Trophoblast cell (in vitro differentiated cells and primary cell): Measurements from ENCODE around the gene CASP10.

Experiments used
- DNase-seq, 2 donors: peaks; one replicate each; pipeline ENCODE4 v3.0.0-alpha.2; 2016
- H2AFZ ChIP-seq: 2 replicates; pipeline ENCODE4 v1.6.1; 2013; ENCODE audit warnings: low read length, moderate library complexity, mild to moderate bottlenecking; ENCODE audit not compliant: insufficient read depth, poor library complexity
- H2AK5ac ChIP-seq: 2 replicates; pipeline ENCODE4 v1.6.1; 2013; ENCODE audit warnings: mild to moderate bottlenecking, low read length
- H2BK120ac ChIP-seq: 2 replicates; pipeline ENCODE4 v1.6.1; 2013; ENCODE audit warnings: low read length, mild to moderate bottlenecking, moderate library complexity; ENCODE audit not compliant: insufficient read depth, poor library complexity
- H2BK12ac ChIP-seq: 2 replicates; pipeline ENCODE4 v1.6.1; 2013; ENCODE audit warnings: mild to moderate bottlenecking, low read length, moderate library complexity
- H2BK5ac ChIP-seq: 2 replicates; pipeline ENCODE4 v1.6.1; 2013; ENCODE audit warnings: low read length, low read depth, moderate library complexity, mild to moderate bottlenecking; ENCODE audit not compliant: poor library complexity
- H3K14ac ChIP-seq: 2 replicates; pipeline ENCODE4 v1.6.1; 2013; ENCODE audit warnings: mild to moderate bottlenecking, low read length
- H3K18ac ChIP-seq: 2 replicates; pipeline ENCODE4 v1.6.1; 2013; ENCODE audit warnings: mild to moderate bottlenecking, low read length
- H3K23ac ChIP-seq: 2 replicates; pipeline ENCODE4 v1.6.1; 2013; ENCODE audit warnings: low read length
- H3K27ac ChIP-seq: 2 replicates; pipeline ENCODE4 v1.5.1; 2013; ENCODE audit warnings: low read depth, mild to moderate bottlenecking, inconsistent platforms, low read length, moderate library complexity
- H3K27me3 ChIP-seq: 2 replicates; pipeline ENCODE4 v1.6.1; 2013; ENCODE audit warnings: inconsistent platforms, mild to moderate bottlenecking, low read length, moderate library complexity; ENCODE audit not compliant: insufficient read depth
- H3K36me3 ChIP-seq, 2 experiments: 1 replicate in 1 of 2; 2 replicates in 1 of 2; pipeline ENCODE4 v1.6.1; 2013; ENCODE audit warnings: low read length in 2 of 2, mild to moderate bottlenecking in 2 of 2, moderate library complexity in 1 of 2; ENCODE audit not compliant: insufficient read depth in 2 of 2, control insufficient read depth in 1 of 2
- H3K4ac ChIP-seq: 2 replicates; pipeline ENCODE4 v1.6.1; 2013; ENCODE audit warnings: low read depth, mild to moderate bottlenecking, low read length, moderate library complexity
- H3K4me1 ChIP-seq, 2 experiments: 1 replicate in 1 of 2; 2 replicates in 1 of 2; pipeline ENCODE4 v1.6.1; 2013; ENCODE audit warnings: low read length in 2 of 2, mild to moderate bottlenecking in 2 of 2, moderate library complexity in 1 of 2; ENCODE audit not compliant: insufficient read depth in 2 of 2, control insufficient read depth in 1 of 2
- H3K4me2 ChIP-seq: 2 replicates; pipeline ENCODE4 v1.6.1; 2013; ENCODE audit warnings: inconsistent platforms, mild to moderate bottlenecking, low read length, moderate library complexity
- H3K4me3 ChIP-seq: 2 replicates; pipeline ENCODE4 v1.5.1; 2013; ENCODE audit warnings: mild to moderate bottlenecking, low read depth, low read length, inconsistent platforms
- H3K79me1 ChIP-seq: one replicate; pipeline ENCODE4 v1.6.1; 2013; ENCODE audit warnings: low read length
- H3K79me2 ChIP-seq: 2 replicates; pipeline ENCODE4 v1.6.1; 2013; ENCODE audit warnings: low read length, mild to moderate bottlenecking; ENCODE audit not compliant: control insufficient read depth, insufficient read depth, poor library complexity
- H3K9ac ChIP-seq: 2 replicates; pipeline ENCODE4 v1.6.1; 2013; ENCODE audit warnings: mild to moderate bottlenecking, low read length
- H3K9me3 ChIP-seq: 2 replicates; pipeline ENCODE4 v1.6.1; 2013; ENCODE audit warnings: low read depth, mild to moderate bottlenecking, control low read depth, inconsistent platforms, low read length; ENCODE audit not compliant: insufficient read depth
- H4K12ac ChIP-seq: 2 replicates; pipeline ENCODE4 v1.6.1; 2013; ENCODE audit warnings: low read depth, mild to moderate bottlenecking, low read length, moderate library complexity
- H4K8ac ChIP-seq: 2 replicates; pipeline ENCODE4 v1.6.1; 2013; ENCODE audit warnings: low read depth, mild to moderate bottlenecking, low read length, moderate library complexity
- H4K91ac ChIP-seq: one replicate; pipeline ENCODE4 v1.6.1; 2013; ENCODE audit warnings: low read depth, mild to moderate bottlenecking, low read length, moderate library complexity
- WGBS: extraction: QIAGEN DNeasy Blood & Tissue Kit; methylation state at CpG from one replicate; pipeline ENCODE4 v1.1.7; 2013; ENCODE audit warnings: missing lambda C conversion rate; ENCODE audit not compliant: insufficient read length, insufficient coverage; ENCODE audit errors: extremely low coverage; 5-methylcytosine and 5-hydroxymethylcytosine counted together

The CASP10 gene

DNA sequence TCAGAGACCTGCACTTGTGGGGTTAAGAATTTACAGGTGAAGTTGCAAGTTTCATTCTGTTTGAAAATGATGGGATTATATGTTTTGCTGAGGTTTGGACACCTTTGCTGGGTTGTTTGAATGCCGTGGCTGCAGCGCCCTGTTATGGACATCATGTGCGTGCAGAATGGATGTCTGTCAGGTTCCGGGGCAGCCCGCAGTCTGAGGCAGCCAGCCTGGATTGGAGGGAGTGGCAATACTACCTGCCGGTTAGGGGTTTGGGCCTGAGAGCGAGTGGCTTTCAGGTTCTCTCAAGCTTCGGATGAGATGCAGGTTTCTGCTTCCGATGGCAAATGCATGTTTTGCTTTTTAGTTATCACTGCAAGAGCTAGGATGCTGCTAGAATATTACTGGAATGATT lies 78.5 kb downstream of the CASP10 start:
- no peak overlapping the region for H3K4me3 ChIP-seq
- H4K12ac ChIP-seq, result no peak overlapping the region
- no peak overlapping the region for H2BK5ac ChIP-seq
- H3K18ac ChIP-seq, result no peak overlapping the region
- DNase-seq, result no peak
- H3K36me3 ChIP-seq, result no peaks in the 10 kb centered on the region
- H3K9ac ChIP-seq, result no peak overlapping the region
- no peak overlapping the region for H4K91ac ChIP-seq
- no peak overlapping the region for H4K8ac ChIP-seq
- H3K4me2 ChIP-seq, result no peak overlapping the region
- no peak overlapping the region for H3K27ac ChIP-seq
- no peak overlapping the region for H3K4ac ChIP-seq
- no CpG with 5 or more reads among the region's 9 CpGs for WGBS
- H3K79me1 ChIP-seq, result peaks cover 12% of the 10 kb centered on the region
- no peaks in the 10 kb centered on the region for H3K9me3 ChIP-seq
- no peaks in the 10 kb centered on the region for H3K27me3 ChIP-seq
- H2BK120ac ChIP-seq, result no peak overlapping the region
- H2BK12ac ChIP-seq, result no peak overlapping the region
- H3K79me2 ChIP-seq, result no peaks in the 10 kb centered on the region
- H2AK5ac ChIP-seq, result no peak overlapping the region
- H3K14ac ChIP-seq, result no peak overlapping the region
- peaks cover 8 to 12% of the 10 kb centered on the region in 2 experiments for H3K4me1 ChIP-seq
- H3K23ac ChIP-seq, result no peak overlapping the region
- H2AFZ ChIP-seq, result no peak overlapping the region

DNA sequence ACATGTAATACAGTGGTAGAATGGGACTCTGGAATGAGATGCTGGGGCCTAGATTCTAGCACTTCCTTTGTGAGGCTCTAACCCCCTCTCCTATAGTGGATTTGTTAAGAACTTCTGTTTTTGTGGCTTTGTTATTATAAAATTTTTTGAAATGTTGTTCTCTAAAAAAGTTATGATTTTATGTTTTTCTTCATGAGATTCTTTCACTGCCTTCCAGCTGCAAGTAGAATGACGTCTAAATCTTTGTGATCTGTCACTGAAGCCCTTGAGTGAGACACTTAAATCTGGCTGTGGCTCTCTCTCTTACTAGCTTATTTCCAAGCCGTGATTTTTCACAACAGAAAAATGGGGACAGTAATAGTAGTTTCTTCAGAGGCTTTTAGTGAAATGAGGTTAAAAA lies 79.0 kb downstream of the CASP10 start:
- H3K9me3 ChIP-seq, result no peaks in the 10 kb centered on the region
- H3K4ac ChIP-seq, result no peak overlapping the region
- no peaks in the 10 kb centered on the region for H3K36me3 ChIP-seq
- H3K23ac ChIP-seq, result no peak overlapping the region
- H2BK12ac ChIP-seq, result no peak overlapping the region
- no peak overlapping the region for H2BK5ac ChIP-seq
- no peak overlapping the region for H4K12ac ChIP-seq
- H4K8ac ChIP-seq, result no peak overlapping the region
- H3K18ac ChIP-seq, result no peak overlapping the region
- H4K91ac ChIP-seq, result no peak overlapping the region
- no peak overlapping the region for H3K27ac ChIP-seq
- H3K79me2 ChIP-seq, result no peaks in the 10 kb centered on the region
- no CpG with 5 or more reads among the region's 2 CpGs for WGBS
- H3K27me3 ChIP-seq, result no peaks in the 10 kb centered on the region
- H2AFZ ChIP-seq, result no peak overlapping the region
- H3K4me2 ChIP-seq, result no peak overlapping the region
- no peak overlapping the region for H3K4me3 ChIP-seq
- no peak overlapping the region for H2AK5ac ChIP-seq
- no peak for DNase-seq
- H3K4me1 ChIP-seq, result peaks cover 8 to 12% of the 10 kb centered on the region in 2 experiments
- peaks cover 12% of the 10 kb centered on the region for H3K79me1 ChIP-seq
- H3K14ac ChIP-seq, result no peak overlapping the region
- H2BK120ac ChIP-seq, result no peak overlapping the region
- H3K9ac ChIP-seq, result no peak overlapping the region

DNA sequence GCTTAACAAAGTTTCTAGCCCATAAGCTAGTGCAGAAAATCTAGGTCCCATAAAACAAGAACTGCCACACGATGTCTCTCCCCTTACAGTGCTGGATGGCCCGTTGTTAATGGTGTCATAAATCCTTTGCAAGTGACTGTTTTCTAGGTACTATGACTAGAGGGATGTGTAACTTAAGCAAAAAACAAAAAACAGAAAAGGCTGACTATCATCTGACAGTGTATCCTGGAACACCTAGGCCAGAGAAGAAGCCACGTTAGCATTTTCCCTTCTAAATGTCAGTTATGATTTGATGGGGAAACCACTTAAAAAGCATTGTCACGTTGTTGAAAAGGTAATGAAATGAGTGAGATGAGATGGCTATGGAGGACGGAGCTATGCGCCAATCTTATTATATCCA lies 79.8 kb downstream of the CASP10 start:
- no peak overlapping the region for H3K27ac ChIP-seq
- DNase-seq, result no peak
- H4K12ac ChIP-seq, result no peak overlapping the region
- H2AK5ac ChIP-seq, result no peak overlapping the region
- no peak overlapping the region for H3K23ac ChIP-seq
- WGBS, result no CpG with 5 or more reads among the region's 6 CpGs
- H2BK5ac ChIP-seq, result no peak overlapping the region
- H3K79me1 ChIP-seq, result peaks cover 8% of the 10 kb centered on the region
- no peak overlapping the region for H3K4me3 ChIP-seq
- peaks cover 4 to 9% of the 10 kb centered on the region in 2 experiments for H3K4me1 ChIP-seq
- H3K36me3 ChIP-seq, result no peaks in the 10 kb centered on the region
- no peak overlapping the region for H4K91ac ChIP-seq
- no peak overlapping the region for H4K8ac ChIP-seq
- no peak overlapping the region for H2BK12ac ChIP-seq
- no peaks in the 10 kb centered on the region for H3K27me3 ChIP-seq
- H3K4me2 ChIP-seq, result no peak overlapping the region
- no peak overlapping the region for H2BK120ac ChIP-seq
- no peak overlapping the region for H3K14ac ChIP-seq
- H3K79me2 ChIP-seq, result no peaks in the 10 kb centered on the region
- H2AFZ ChIP-seq, result no peak overlapping the region
- H3K9me3 ChIP-seq, result no peaks in the 10 kb centered on the region
- H3K18ac ChIP-seq, result no peak overlapping the region
- no peak overlapping the region for H3K4ac ChIP-seq
- H3K9ac ChIP-seq, result no peak overlapping the region

DNA sequence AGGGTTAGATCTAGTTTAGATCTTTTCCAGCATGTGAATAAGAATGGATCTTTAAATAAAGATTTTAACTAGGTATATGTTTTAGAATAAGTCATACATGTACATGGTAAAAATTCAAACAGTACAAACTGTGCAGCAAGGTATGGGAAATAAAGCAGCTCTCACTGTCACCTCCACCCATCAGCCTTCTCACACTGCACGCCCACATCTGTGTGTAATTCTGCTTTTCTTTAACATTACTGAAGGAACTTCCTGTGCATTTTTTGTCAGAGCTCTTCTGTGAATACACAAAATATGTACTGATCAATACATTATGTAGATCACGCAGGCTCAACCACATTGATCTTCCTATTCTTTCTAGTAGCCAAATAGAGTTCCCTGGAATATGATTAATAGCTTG lies 80.8 kb downstream of the CASP10 start:
- Histone ChIP-seq H3K4me1 (peaks cover 0 to 6% of the 10 kb centered on the region in 2 experiments), H4K12ac (no peak overlapping the region), H3K18ac (no peak overlapping the region), H2BK12ac (no peak overlapping the region), H3K4me3 (no peak overlapping the region), H4K91ac (no peak overlapping the region), H3K14ac (no peak overlapping the region), H3K36me3 (no peaks in the 10 kb centered on the region), H3K4me2 (no peak overlapping the region), H3K79me2 (no peaks in the 10 kb centered on the region), H3K23ac (no peak overlapping the region), H3K4ac (no peak overlapping the region), H3K9ac (no peak overlapping the region), H3K9me3 (no peaks in the 10 kb centered on the region), H2AFZ (no peak overlapping the region), H4K8ac (no peak overlapping the region), H3K27me3 (no peaks in the 10 kb centered on the region), H3K79me1 (no peaks in the 10 kb centered on the region), H3K27ac (no peak overlapping the region), H2BK5ac (no peak overlapping the region), H2AK5ac (no peak overlapping the region), H2BK120ac (no peak overlapping the region)
- no peak for DNase-seq
- WGBS, result no CpG with 5 or more reads among the region's 2 CpGs
